Measurements from ENCODE around the gene NKIRAS2. TPM values are rescaled to one million over a fixed set of nuclear protein-coding genes. Genes with fewer than 3 reads are reported as not detected.

NKIRAS2 gene
- total and polyA plus RNA-seq, 4 donors, result 16.4 to 20.7 (median 17.4) TPM

- no peak for DNase-seq (ENCODE audit: low spot score)
- H3K4me1 ChIP-seq (ENCODE audit: control insufficient read depth in 4 of 4, insufficient read depth in 4 of 4, low read length in 3 of 4), result peaks cover 0 to 4% (median 3%) of the 10 kb centered on the region in 4 donors
- H3K36me3 ChIP-seq (ENCODE audit: control insufficient read depth in 4 of 4, insufficient read depth in 3 of 4, low read depth in 1 of 4, low read length in 3 of 4), result peaks cover 24 to 59% (median 42%) of the 10 kb centered on the region in 4 donors
- no peaks in the 10 kb centered on the region for H3K9me3 ChIP-seq (ENCODE audit: control insufficient read depth in 4 of 4, low read length in 3 of 4)
- WGBS, result 95% methylated on average over 14 of the region's 14 CpGs
- H3K27me3 ChIP-seq (ENCODE audit: control insufficient read depth in 4 of 4, insufficient read depth in 4 of 4, low read length in 3 of 4), result no peaks in the 10 kb centered on the region
- TF ChIP-seq REST (IDR thresholded peaks at IDR 0.05), result no peak
- TF ChIP-seq, protein P1, sequence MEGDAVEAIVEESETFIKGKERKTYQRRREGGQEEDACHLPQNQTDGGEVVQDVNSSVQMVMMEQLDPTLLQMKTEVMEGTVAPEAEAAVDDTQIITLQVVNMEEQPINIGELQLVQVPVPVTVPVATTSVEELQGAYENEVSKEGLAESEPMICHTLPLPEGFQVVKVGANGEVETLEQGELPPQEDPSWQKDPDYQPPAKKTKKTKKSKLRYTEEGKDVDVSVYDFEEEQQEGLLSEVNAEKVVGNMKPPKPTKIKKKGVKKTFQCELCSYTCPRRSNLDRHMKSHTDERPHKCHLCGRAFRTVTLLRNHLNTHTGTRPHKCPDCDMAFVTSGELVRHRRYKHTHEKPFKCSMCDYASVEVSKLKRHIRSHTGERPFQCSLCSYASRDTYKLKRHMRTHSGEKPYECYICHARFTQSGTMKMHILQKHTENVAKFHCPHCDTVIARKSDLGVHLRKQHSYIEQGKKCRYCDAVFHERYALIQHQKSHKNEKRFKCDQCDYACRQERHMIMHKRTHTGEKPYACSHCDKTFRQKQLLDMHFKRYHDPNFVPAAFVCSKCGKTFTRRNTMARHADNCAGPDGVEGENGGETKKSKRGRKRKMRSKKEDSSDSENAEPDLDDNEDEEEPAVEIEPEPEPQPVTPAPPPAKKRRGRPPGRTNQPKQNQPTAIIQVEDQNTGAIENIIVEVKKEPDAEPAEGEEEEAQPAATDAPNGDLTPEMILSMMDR (IDR thresholded peaks at IDR 0.05; ENCODE audit: low read depth, low read length, missing input control), result no peak
- TF ChIP-seq, protein P2, sequence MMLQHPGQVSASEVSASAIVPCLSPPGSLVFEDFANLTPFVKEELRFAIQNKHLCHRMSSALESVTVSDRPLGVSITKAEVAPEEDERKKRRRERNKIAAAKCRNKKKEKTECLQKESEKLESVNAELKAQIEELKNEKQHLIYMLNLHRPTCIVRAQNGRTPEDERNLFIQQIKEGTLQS (IDR thresholded peaks at IDR 0.05), result no peak
- TF ChIP-seq RXRA (IDR thresholded peaks at IDR 0.05), result no peak
- TF ChIP-seq HNF4A (conservative IDR thresholded peaks at IDR 0.05), result no peak
- TF ChIP-seq MAX (IDR thresholded peaks at IDR 0.05), result no peak
- TF ChIP-seq FOXA2 (IDR thresholded peaks at IDR 0.05), result no peak
- no peak for TF ChIP-seq HNF4G (IDR thresholded peaks at IDR 0.05)
- TF ChIP-seq SP1 (IDR thresholded peaks at IDR 0.05), result no peak
- TF ChIP-seq GABPA (IDR thresholded peaks at IDR 0.05 in 1 of 2, conservative IDR thresholded peaks at IDR 0.05 in 1 of 2), result no peak
- TF ChIP-seq RAD21 (IDR thresholded peaks at IDR 0.05), result no peak
- no peak overlapping the region for H3K9ac ChIP-seq (ENCODE audit: low read depth in 1 of 2, low read length in 2 of 2)
- H3K27ac ChIP-seq (ENCODE audit: low read depth in 1 of 2, low read length in 2 of 2), result no peak overlapping the region
- no peak overlapping the region for H3K4me3 ChIP-seq (ENCODE audit: low read depth in 1 of 3, low read length in 3 of 3)
Measured at GRCh38 chr17:41982026-41982760, 37.7 kb upstream of the NKIRAS2 start.

- Histone ChIP-seq H3K9ac (ENCODE audit: low read depth in 1 of 2, low read length in 2 of 2) (no peak overlapping the region), H3K9me3 (ENCODE audit: control insufficient read depth in 4 of 4, low read length in 3 of 4) (no peaks in the 10 kb centered on the region), H3K27me3 (ENCODE audit: control insufficient read depth in 4 of 4, insufficient read depth in 4 of 4, low read length in 3 of 4) (no peaks in the 10 kb centered on the region), H3K27ac (ENCODE audit: low read depth in 1 of 2, low read length in 2 of 2) (no peak overlapping the region), H3K36me3 (ENCODE audit: control insufficient read depth in 4 of 4, insufficient read depth in 3 of 4, low read depth in 1 of 4, low read length in 3 of 4) (peaks cover 24 to 69% (median 50%) of the 10 kb centered on the region in 4 donors), H3K4me1 (ENCODE audit: control insufficient read depth in 4 of 4, insufficient read depth in 4 of 4, low read length in 3 of 4) (peaks cover 0 to 13% (median 10%) of the 10 kb centered on the region in 4 donors), H3K4me3 (ENCODE audit: low read depth in 1 of 3, low read length in 3 of 3) (no peak overlapping the region)
- TF ChIP-seq HNF4A (conservative IDR thresholded peaks at IDR 0.05), result no peak
- no peak for TF ChIP-seq FOXA2 (IDR thresholded peaks at IDR 0.05)
- TF ChIP-seq, protein P2 (IDR thresholded peaks at IDR 0.05), result no peak
- DNase-seq (ENCODE audit: low spot score), result no peak
- WGBS, result 96% methylated on average over 8 of the region's 8 CpGs
Measured at GRCh38 chr17:41984454-41984853, 35.4 kb upstream of the NKIRAS2 start.
